ENCODE measurements around the gene CFAP45.

The CFAP45 gene

DNA sequence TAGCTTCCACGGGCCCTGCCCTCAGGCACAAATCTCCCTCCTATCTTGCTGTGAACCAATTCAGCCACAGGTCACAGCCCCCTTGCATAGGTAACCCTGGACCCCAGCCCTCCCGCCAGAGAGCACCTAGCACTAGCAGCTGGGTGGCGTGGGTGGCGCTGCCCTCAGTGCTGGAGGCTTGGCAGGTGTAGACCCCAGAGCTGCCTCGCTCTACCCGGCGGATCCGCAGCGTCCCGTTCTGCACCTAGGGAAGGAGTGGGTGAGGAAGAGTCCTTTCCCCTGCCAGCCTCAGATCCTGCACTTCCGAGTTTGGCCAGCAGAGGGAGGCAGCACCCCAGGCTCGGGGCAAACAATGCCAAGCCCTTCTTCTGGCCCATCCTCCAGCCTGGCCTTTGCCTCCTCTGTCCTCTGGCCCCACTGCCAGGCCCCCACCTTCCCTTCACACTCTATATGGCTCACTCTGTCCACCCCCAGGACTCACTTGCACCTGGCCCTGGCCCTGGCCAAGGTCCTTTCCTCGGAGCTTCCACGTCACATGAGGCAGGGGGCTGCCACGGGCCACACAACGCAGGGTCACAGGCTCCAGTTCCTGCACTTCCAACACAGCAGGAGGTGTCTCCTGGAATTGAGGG, 36.4 kb upstream of the CFAP45 start:
- no peak for DNase-seq (ENCODE audit: low read depth, low spot score)

GRCh38 chr1:159935719-159936272, 35.8 kb upstream of the CFAP45 start:
- DNase-seq (ENCODE audit: low read depth, low spot score), result no peak

DNA sequence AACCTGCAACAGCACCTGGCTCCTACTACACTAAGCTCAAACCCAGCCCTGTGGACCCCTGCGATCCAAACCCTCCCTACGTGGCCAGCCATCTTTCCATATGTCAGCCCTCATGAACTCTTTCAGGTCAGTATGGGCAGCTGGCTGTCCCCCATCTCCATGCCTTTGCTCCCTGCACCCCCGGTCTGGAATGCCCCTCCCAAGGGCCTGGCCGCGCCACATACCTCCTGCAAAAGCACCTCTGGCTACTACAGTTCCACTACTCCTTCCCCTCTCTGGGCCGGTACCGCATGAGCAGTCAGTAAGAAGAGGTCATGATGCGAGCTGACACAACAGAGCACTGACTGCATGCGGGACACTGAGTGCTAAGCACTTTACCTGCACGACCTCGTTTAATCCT, 35.3 kb upstream of the CFAP45 start:
- no peak for DNase-seq (ENCODE audit: low read depth, low spot score)

DNA sequence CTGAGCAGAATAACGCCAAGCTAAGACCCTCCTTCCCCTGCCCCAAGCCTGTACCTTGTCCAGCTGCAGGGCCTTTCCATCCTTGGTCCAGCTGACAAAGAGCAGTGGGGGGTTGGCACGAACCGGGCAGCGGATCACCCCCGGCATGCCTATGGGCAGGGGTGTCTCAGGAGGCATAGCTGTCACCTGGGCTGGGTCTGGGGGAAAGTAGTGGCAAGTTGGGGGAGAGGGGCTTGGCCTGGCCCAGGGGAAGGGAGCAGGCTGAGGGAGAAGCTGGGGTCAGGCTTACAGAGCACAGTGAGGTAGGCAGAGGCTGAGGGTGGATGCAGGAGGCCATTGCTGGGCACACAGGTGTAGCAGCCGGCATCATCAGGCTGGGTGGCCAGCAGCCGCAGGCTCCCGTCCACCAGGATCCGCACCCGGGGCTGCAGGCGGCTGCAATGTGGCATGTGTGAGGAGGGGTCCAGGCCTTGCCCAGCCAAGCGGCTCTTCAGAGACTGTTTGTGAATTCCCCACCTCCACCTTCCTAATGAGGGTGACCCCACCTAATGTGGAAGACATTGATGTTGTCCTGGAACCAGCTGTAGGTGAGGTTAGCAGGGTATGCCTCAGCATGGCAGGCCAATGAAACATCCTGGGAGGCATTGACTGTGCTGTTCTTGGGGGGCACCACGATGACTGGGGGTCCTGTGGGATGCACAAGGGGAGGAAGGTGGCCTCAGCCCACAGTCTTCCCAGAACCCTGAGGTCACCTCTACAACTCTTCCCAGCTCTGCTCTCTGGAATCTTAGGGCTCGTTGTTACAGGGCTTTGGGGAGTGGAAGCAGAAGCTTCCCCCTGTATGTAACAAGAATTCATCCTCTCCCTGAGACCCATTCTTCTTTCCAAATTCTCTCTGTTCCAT, 34.4 kb upstream of the CFAP45 start:
- no peak for DNase-seq (ENCODE audit: low read depth, low spot score)

DNA sequence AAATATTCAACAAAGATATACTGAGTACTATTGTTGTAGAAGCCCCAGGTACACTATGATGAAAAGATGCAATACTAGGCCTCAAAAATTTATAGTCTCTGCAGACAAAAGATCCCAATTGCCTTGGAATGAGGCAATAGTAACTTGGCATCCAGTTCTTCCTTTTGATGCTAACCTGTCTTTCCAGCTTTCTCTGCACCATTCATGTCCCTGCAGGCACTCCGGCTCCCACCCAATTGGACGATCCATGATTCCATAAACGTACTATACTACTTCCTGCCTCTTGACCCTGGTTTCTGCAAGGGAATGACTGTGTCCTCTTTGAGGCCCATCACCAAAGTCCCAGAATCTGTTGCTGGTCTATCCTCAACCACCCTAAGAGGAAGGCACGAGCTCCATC, 33.4 kb upstream of the CFAP45 start:
- DNase-seq (ENCODE audit: low read depth, low spot score), result no peak

DNA sequence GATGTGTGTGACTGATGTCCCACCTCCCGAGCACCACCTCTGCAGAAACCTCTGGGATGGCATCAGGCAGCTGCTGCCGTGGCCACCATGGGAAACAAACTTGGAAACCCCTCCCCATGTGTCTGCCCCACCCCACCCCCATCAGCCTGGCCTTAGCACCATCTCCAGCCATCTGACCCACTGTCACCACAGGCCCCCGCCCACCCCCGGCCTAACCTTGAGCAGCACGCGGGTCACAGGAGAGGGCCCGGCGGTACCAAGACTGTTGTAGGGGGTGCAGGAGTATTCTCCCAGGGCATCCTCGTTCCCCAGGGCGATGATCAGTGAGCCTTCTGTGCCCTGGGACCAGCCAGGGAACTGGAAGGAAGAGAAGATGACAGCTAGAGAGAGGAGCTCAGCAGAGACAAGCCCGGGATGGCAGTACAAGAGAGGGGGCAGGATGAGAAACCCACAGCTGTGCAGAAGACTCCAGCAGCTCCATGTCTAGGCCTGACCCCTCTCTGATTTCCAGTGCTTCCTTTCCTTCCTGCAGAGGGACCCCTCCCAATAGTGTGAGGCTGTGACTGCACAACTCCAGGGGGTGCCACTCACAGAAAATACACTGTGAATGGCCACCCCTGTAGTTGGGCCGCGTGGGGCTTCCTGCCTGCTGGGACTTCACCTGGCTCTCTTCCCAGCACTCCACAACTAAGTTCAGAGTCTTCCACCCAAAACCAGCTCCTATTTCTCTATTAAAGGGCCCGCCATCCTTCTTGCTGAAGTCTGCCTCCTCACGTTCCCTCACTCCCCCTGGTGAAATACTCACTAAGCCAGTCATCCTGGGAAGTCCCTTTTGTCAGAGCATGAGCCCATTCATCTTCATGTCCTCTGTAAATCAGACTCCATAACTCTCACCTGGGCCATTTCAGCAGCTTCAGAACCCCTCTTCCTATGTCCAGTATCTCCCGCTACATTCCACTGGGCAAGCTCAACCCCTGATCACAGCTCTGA, 32.6 kb upstream of the CFAP45 start:
- DNase-seq (ENCODE audit: low read depth, low spot score), result no peak

DNA sequence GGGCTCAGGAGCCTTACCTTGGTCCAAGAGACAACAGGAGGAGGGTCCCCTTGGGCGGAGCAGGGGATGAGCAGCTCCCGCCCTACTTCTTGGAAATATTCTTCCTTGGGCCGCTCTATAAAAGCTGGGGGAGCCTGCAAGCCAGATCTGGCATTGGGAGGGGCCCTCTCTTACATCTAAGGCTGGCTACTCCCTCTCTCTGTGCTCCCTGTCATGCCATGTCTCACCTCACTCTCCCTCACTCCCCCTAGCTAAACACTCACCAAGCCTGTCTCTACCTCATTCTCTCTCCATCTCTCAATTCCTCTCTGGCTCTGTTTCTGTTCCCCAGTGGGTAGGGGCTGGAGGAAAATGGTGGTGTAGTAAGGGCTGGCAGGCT, 31.8 kb upstream of the CFAP45 start:
- DNase-seq (ENCODE audit: low read depth, low spot score), result no peak

GRCh38 chr1:159931101-159931794, 31.3 kb upstream of the CFAP45 start:
- no peak for DNase-seq (ENCODE audit: low read depth, low spot score)

- DNase-seq (ENCODE audit: low read depth, low spot score), result no peak
Observed at GRCh38 chr1:159930634-159931033, 30.7 kb upstream of the CFAP45 start.

- DNase-seq (ENCODE audit: low read depth, low spot score), result no peak
Observed at GRCh38 chr1:159930216-159930615, 30.3 kb upstream of the CFAP45 start.

DNA sequence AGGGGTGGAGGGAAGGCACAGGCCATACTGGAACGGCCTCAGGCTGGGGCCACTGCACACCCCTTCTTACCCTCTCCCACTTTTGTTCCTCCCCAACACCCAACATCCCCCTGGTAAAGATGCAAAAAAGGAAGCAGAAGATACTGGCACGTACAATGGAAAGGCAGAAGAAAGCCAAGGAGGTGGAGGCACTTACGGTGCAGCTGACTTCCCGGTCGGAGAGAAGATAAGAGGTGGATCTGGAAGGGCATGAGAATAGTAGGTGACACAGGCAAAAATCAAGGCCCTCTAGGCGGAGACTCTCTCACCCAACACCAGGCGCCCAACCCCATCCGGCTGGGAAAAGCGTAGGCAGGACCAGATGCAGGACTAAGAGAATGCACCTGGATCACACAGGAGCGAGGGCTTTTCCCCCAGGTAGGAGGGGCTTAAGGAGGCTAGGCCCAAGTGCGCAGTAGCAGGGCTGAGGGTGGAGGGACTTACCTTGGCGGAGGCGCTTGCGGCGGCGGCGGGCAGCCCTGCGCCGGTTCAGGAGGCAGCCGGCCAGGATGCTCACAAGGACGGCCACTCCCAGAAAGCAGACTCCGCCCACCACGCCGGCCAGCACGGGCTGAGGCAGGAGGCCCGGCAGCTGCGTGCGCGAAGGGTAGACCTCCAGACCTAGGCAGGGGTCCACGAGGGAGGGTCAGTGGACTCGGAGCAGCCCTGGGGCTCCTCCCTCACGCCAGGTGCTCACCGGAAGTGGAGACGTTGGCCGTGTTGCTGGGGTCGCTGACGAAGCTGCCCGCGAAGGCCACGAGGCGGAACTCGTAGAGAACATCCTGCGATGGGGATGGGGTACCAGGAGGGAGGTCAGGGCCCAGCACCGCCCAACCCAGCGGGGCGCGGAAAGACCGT, 29.4 kb upstream of the CFAP45 start:
- no peak for DNase-seq (ENCODE audit: low read depth, low spot score)

DNA sequence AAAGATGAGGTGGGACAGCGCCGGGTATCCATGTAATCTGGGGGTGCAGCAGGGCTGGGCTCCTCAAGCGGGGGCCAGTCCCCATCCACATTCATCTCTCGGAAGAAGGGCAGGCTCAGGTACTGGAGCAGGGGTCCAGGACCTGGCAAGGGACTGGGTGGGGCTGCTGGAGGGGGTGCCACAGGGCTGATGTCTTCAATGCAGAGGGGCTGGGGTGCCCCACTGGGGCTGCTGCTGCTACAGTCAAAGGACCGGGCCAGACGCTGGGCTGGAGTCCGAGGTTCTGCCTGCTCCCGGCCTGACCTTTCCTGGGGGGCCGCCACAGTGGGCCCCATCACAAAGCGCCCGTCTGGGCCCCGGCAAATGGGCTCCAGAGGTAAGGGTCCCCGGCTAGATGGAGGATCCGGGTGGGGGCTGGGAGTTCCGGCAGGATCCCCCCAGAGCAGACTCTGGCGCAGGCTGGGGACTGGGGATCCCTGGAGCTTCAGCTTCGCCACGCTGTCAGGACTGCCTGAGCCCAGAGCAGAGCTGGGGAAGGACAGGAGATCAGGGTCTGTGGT, 28.6 kb upstream of the CFAP45 start:
- DNase-seq (ENCODE audit: low read depth, low spot score), result no peak

- no peak for DNase-seq (ENCODE audit: low read depth, low spot score)
Observed at GRCh38 chr1:159927849-159928431, 28.0 kb upstream of the CFAP45 start.

DNA sequence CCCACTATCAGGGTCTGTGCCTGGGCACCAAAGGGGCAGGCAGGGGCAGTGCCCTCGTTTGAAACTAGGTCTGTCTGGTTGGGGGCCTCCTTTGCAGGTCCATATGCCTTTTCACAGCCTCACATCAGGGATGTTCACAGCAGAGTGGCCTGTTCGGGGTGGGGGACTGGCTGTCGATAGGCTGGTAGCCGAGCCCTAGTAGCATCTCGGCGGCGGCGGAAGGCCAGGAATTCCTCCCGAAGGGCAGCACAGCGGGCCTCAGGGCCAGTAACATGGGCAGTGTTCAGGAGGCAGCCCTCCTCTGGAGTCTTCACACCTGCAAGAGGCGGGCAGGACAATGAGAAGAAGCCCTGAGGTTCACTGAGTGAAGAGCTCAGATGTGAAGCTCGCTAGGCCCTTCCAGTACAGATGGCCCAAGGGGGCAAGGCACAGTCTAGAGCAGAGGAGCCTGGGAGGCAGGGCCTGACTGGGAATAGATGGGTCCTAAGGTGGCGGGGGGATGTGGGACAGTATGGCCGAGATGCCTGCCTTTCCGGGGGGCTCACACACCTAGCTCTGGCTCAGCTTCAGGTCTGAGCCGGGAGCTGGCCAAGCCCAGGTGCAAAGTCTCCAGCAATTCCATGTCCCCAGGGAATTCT, 27.4 kb upstream of the CFAP45 start:
- DNase-seq (ENCODE audit: low read depth, low spot score), result no peak

GRCh38 chr1:159925719-159926078, 25.7 kb upstream of the CFAP45 start:
- no peak for DNase-seq (ENCODE audit: low read depth, low spot score)

- no peak for DNase-seq (ENCODE audit: low read depth, low spot score)
Observed at GRCh38 chr1:159924791-159925718, 25.1 kb upstream of the CFAP45 start, which contains the start of gene TAGLN2. TAGLN2 (minus strand) TSS chr1:159925507; CDS start chr1:159920509, 4,998 bp downstream.

DNA sequence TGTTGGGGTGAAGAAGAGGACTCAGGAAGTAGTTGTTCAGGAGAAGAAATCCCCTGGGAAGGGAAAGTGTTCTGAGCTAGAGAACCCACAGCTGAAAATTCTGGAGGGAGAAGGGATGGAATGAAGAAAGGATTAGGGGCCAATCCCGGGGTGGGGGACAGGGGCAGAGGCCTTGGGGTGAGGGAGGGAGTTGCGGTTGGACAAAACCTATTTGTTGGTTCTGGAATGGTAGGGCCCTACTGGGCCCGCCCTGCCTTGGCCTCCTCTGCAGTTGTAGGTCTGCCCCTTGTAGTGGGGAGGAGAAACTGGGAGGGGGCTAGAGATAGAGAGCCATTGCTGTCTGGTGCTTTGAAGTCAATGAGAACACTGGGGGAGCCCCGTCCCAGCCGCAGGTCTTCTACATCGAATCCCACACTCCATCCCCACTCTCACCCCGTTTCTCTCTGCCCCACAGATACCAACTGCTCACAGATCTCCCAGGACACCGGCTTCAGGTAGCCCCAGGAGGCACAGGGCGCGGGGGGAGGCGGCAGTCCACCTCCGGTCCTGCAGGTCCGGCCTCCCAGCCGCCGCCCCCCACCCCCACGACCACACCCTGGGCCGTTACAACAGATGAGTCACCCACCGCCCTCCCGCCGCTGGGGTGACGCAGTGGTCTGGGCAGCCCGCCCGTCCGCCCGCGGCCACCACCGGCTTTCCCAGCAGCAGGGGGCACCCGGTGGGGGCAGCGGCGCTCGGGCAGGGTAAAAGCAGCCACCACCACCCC, 24.2 kb upstream of the CFAP45 start:
- DNase-seq (ENCODE audit: low read depth, low spot score), result no peak
